ENCODE data around the gene RICTOR.

- TF ChIP-seq CTCF (IDR thresholded peaks at IDR 0.05; ENCODE audit: insufficient read depth, low read length, poor library complexity, severe bottlenecking) (no peak), EZH2phosphoT487 (conservative IDR thresholded peaks at IDR 0.05; ENCODE audit: low read length) (no peak)
Observed at GRCh38 chr5:39102684-39103155, 28.5 kb upstream of the RICTOR start.

Measured in SU-DHL-6 (cell line).